HepG2 (cell line): ENCODE measurements around the gene RIPK1. TPM values are rescaled to one million over a fixed set of nuclear protein-coding genes. Genes with fewer than 3 reads are reported as not detected.

Experiments
- ARNTL ChIP-seq: sonication (generic); formaldehyde crosslinking; IDR thresholded peaks from 2 replicates; pipeline ENCODE4 v1.4.0; 2020; ENCODE audit warnings: mild to moderate bottlenecking, missing genetic modification reagents
- HNF1A ChIP-seq, 2 experiments: sonication (generic) in 1 of 2; formaldehyde crosslinking in 1 of 2; IDR thresholded peaks; 2 replicates each; pipeline versions ENCODE4 v1.4.0 to v1.6.1; 2016 to 2020; ENCODE audit warnings: borderline replicate concordance in 1 of 2, low read depth in 1 of 2, mild to moderate bottlenecking in 1 of 2, missing genetic modification reagents in 1 of 2
- JDP2 ChIP-seq: sonication (generic); formaldehyde crosslinking; IDR thresholded peaks from 2 replicates; pipeline ENCODE4 v1.8.1; 2022; ENCODE audit warnings: missing genetic modification reagents, borderline replicate concordance
- JUNB ChIP-seq: sonication (generic); formaldehyde crosslinking; IDR thresholded peaks from 2 replicates; pipeline ENCODE4 v1.8.0; 2022; ENCODE audit warnings: missing genetic modification reagents, mild to moderate bottlenecking, borderline replicate concordance
- MED13 ChIP-seq: sonication (generic); formaldehyde crosslinking; IDR thresholded peaks from 2 replicates; pipeline ENCODE4 v1.5.0; 2020; ENCODE audit warnings: missing genetic modification reagents
- MEF2D ChIP-seq: sonication (generic); formaldehyde crosslinking; IDR thresholded peaks from 2 replicates; pipeline ENCODE4 v1.5.1; 2020; ENCODE audit warnings: mild to moderate bottlenecking, missing genetic modification reagents
- MNT ChIP-seq: fragments of 450-650 bp; IDR thresholded peaks from 2 replicates; pipeline ENCODE4 v1.6.1; 2016
- MTF2 ChIP-seq: sonication (generic); formaldehyde crosslinking; IDR thresholded peaks from 2 replicates; pipeline ENCODE4 v1.5.0; 2020; ENCODE audit warnings: missing genetic modification reagents, borderline replicate concordance
- PAF1 ChIP-seq: IDR thresholded peaks from 2 replicates; pipeline ENCODE4 v1.6.1; 2016; ENCODE audit warnings: missing genetic modification reagents, missing compliant biosample characterization
- PHB2 ChIP-seq: fragments of 450-650 bp; IDR thresholded peaks from 2 replicates; pipeline ENCODE4 v1.6.1; 2018; ENCODE audit not compliant: partially characterized antibody
- PHF8 ChIP-seq: sonication (generic); formaldehyde crosslinking; IDR thresholded peaks from 2 replicates; pipeline ENCODE4 v1.5.0; 2020; ENCODE audit warnings: missing genetic modification reagents
- RFX3 ChIP-seq: IDR thresholded peaks from 2 replicates; pipeline ENCODE4 v1.6.1; 2016; ENCODE audit warnings: missing biosample characterization, missing genetic modification reagents
- SMAD3 ChIP-seq: sonication (generic); formaldehyde crosslinking; IDR thresholded peaks from 2 replicates; pipeline ENCODE4 v1.4.0; 2020; ENCODE audit warnings: missing genetic modification reagents
- SMC3 ChIP-seq: IDR thresholded peaks from 2 replicates; pipeline ENCODE4 v1.6.1; 2011; ENCODE audit warnings: low read length, improper control_type of control experiment
- ZBTB38 ChIP-seq: sonication (generic); formaldehyde crosslinking; IDR thresholded peaks from 2 replicates; pipeline ENCODE4 v1.5.1; 2020; ENCODE audit warnings: mild to moderate bottlenecking, missing genetic modification reagents
- ZNF546 ChIP-seq: sonication (generic); formaldehyde crosslinking; conservative IDR thresholded peaks from 2 replicates; pipeline ENCODE4 v1.8.1; 2023; ENCODE audit warnings: mild to moderate bottlenecking, missing genetic modification reagents
- ZNF609 ChIP-seq: sonication (generic); formaldehyde crosslinking; IDR thresholded peaks from 2 replicates; pipeline ENCODE4 v1.4.0; 2020; ENCODE audit warnings: mild to moderate bottlenecking, missing genetic modification reagents, borderline replicate concordance
- ZNF740 ChIP-seq: sonication (generic); formaldehyde crosslinking; IDR thresholded peaks from 2 replicates; pipeline ENCODE4 v1.4.0; 2020; ENCODE audit warnings: missing genetic modification reagents
- polyA plus RNA-seq, 8 experiments: library from polyadenylated mRNA; depleted of rRNA in 3 of 8; stranded (reverse) in 7 of 8; unstranded in 1 of 8; fragments of >200 nt; fragmentation: Illumina TruSeq in 4 of 8; extraction: Trizol in 4 of 8; gene quantifications; 2 replicates each; pipeline versions ENCODE4 v1.2.1 to v1.2.3, GENCODE V29; 2011 to 2016; ENCODE audit warnings: low read depth in 4 of 8, missing spikeins in 1 of 8, mixed read lengths in 1 of 8; ENCODE audit not compliant: insufficient read depth in 1 of 8
- total RNA-seq, 5 experiments: library from RNA; depleted of rRNA; stranded (reverse); fragments of >200 nt; fragmentation: Illumina TruSeq; extraction: Trizol; gene quantifications; 2 replicates each; pipeline ENCODE4 v1.2.3, GENCODE V29; 2016; ENCODE audit warnings: low read depth in 1 of 5

RIPK1 gene
- total and polyA plus RNA-seq, 2 of the 13 experiments (the other 11 are each of a cell fraction or from before 2014, with no cell fraction given): 9.0 to 10.3 TPM

GRCh38 chr6:3139090-3139903 is 71.0 kb downstream of the RIPK1 start (continued):
- TF ChIP-seq PHB2 (no peak), PHF8 (CRISPR knock-in tag) (0 out of 2 replicates have a peak, but pooled peaks have one; percentile 31), HNF1A (IDR thresholded peaks at IDR 0.05; ENCODE audit: low read depth) (peak; percentile 53; the same call in 1 of the 2 replicates), HNF1A (CRISPR knock-in tag; IDR thresholded peaks at IDR 0.05; ENCODE audit: borderline replicate concordance) (peak; percentile 63; the same call in 1 of the 2 replicates), JDP2 (no peak), ZNF546 (no peak), ARNTL (CRISPR knock-in tag) (peak; percentile 60; the same call in 1 of the 2 replicates), RFX3 (CRISPR knock-in tag) (no peak), SMC3 (no peak; the same call in 1 of the 2 replicates), ZNF740 (no peak), MNT (peak; percentile 79), JUNB (CRISPR knock-in tag) (no peak), MED13 (CRISPR knock-in tag) (0 out of 2 replicates have a peak, but pooled peaks have one; percentile 43), SMAD3 (CRISPR knock-in tag) (peak; percentile 86; the same call in 1 of the 2 replicates), ZNF609 (CRISPR knock-in tag) (peak; percentile 88; the same call in 1 of the 2 replicates), MTF2 (no peak), MEF2D (CRISPR knock-in tag) (peak; percentile 98), ZBTB38 (CRISPR knock-in tag) (peak; percentile 82), PAF1 (CRISPR knock-in tag) (no peak)
